Activated T-cell treated with anti-CD3 and anti-CD28 coated beads, Interleukin-2, amount 50 U/mL, for 1 hour (primary cell): ENCODE data around the gene PATE4.

Experiments used
- DNase-seq: peaks from one replicate; pipeline ENCODE4 v3.0.0-alpha.2; 2020

The PATE4 gene

GRCh38 chr11:125887373-125888324, 54.5 kb downstream of the PATE4 start, which contains the start of gene HYLS1:
TSS of gene HYLS1 (plus strand) at chr11:125887668. CDS start at chr11:125899369, 11,701 bp downstream.
- peak; percentile 96 for DNase-seq
